Subcutaneous adipose tissue (tissue), 4 donors: ENCODE measurements around the gene ANXA4. TPM values are rescaled to one million over a fixed set of nuclear protein-coding genes. Genes with fewer than 3 reads are reported as not detected.

Experiments
- total RNA-seq, 4 donors: library from RNA; depleted of rRNA; stranded (reverse); fragments of >200 nt; gene quantifications; one replicate each; pipeline ENCODE4 v1.1.0, GENCODE V29; 2016
- TF ChIP-seq, protein P1 (sequence below): fragments of 450-650 bp; IDR thresholded peaks from one replicate; pipeline ENCODE4 v1.5.1; 2016; ENCODE audit warnings: low read depth, mild to moderate bottlenecking, control low read depth, antibody characterized with exemption, moderate library complexity

ANXA4 gene
- total RNA-seq, 4 donors from 2014 or later: 47.5 to 102 (median 71.0) TPM

- TF ChIP-seq, protein P1, sequence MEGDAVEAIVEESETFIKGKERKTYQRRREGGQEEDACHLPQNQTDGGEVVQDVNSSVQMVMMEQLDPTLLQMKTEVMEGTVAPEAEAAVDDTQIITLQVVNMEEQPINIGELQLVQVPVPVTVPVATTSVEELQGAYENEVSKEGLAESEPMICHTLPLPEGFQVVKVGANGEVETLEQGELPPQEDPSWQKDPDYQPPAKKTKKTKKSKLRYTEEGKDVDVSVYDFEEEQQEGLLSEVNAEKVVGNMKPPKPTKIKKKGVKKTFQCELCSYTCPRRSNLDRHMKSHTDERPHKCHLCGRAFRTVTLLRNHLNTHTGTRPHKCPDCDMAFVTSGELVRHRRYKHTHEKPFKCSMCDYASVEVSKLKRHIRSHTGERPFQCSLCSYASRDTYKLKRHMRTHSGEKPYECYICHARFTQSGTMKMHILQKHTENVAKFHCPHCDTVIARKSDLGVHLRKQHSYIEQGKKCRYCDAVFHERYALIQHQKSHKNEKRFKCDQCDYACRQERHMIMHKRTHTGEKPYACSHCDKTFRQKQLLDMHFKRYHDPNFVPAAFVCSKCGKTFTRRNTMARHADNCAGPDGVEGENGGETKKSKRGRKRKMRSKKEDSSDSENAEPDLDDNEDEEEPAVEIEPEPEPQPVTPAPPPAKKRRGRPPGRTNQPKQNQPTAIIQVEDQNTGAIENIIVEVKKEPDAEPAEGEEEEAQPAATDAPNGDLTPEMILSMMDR: no peak
Measured at GRCh38 chr2:69827796-69828540, 86.0 kb downstream of the ANXA4 start.

DNA sequence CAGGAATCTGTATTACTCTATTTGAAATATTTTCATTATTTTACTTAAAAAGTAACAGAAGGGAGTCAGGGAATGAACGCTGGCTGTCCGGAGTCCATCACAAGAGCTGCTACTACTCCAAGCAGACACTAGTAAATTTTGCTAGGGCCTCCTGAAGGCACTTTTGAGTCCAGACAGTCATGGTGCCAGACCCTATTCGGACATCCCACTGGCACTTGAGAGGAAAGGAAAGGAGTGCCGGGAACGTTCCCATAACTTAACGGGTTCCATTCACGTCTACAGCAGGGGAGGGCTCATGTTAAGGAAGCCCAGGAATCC is 87.0 kb downstream of the ANXA4 start:
- TF ChIP-seq, protein P1: no peak

DNA sequence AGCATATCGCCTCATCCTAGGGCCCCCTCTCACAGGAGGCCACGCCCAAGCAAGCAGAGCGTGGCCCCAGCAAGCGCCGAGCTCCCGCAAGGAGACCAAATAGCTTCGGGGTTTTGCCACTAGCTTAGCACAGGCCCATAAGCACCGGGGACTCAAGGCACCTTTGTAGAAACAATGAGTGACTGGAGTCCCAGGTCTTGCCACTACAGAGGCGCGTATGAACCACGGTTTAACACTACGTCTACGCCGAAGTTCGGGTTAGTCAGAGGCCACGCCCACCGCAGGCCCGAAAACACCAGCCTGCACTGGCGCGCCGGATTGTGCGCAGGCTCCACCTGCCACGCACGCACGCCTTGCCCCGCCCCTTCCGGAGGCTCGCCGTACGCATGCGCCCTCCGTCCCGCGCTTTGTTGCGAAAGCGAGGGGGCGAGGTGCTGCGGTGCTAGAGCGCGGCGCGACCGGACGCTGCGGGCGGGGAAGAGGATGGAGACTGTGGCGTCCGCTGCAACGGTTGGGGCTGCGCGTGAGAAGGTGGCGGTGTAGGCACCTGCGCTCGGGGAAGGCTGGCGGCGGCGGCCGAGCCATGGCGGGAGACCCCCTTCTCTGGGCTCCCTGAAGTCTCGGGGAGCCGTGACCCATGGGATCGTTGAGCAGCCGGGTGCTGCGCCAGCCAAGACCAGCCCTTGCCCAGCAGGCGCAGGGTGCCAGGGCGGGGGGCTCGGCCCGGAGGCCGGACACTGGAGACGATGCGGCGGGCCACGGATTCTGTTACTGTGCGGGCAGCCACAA is 87.5 kb downstream of the ANXA4 start, which contains the start of gene GMCL1:
Gene GMCL1, plus strand, starts transcription at position 405 of the 789 bp plus-strand sequence. Its CDS starts 233 bp downstream, at position 638.
- TF ChIP-seq, protein P1: no peak

DNA sequence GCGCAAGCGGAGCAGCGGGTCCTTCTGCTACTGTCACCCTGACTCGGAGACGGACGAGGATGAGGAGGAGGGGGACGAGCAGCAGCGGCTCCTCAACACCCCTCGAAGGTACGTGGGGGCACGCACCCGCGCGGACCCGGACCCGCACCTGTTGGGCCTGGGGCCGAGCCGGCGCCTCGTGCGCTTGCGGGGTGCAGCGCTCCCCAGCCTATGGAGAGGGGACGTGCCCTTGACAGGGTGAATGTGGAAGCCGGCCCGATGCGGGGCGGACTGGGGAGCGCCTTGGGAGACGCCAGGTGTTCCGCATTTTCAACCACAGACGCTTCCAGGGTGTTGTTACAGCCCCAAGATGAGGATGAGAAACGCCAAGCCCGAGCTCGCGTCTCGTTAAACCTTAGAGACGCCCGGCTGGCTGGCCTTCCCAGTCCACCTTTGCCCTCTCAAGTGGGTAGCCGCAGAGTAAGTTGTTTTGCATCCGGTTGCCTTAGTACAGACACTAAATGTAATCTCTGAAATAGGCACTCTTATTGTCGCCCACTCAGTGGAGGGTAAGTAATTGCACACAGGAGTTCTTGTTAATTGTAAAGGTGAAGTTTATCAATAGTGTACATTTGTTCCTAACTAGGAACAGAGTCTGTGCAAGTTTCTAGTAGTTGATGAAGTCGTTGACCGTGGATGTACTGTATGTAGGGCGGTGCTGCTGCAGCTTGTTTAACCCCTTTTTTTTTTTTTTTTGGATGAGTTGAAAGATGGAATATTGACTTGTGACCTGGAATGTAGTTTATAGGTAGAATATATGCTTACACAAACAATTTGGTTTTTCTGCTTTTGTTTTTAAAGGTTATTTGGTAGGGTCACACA is 88.3 kb downstream of the ANXA4 start:
- TF ChIP-seq, protein P1: no peak

DNA sequence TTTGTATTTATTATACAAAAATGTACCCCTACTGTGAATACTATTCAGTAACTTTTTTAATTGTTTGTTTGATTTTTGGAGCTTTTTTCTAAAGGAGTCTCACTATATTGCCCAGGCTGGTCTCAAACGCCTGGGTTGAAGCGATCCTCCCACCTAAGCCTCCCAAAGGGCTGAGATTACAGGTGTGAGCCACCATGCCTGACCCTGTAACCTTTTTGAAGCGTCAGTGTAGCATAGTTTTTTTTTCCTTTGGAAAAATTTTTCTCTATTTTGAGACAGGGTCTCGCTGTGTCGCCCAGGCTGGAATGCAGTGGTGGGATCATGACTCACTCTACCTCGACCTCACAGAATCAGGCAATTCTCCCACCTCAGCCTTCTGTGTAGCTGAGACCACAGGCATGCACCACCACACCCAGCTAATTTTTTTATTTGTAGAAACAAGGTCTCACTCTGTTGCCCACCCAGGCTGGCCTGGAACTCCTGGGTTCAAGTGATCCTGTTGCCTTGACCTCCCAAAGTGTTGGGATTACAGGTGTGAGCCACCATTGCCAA is 89.5 kb downstream of the ANXA4 start:
- TF ChIP-seq, protein P1: no peak

- TF ChIP-seq, protein P1: no peak
Measured at GRCh38 chr2:69833752-69834151, 91.8 kb downstream of the ANXA4 start.
